ENCODE data around the gene C1orf232. TPM values are rescaled to one million over a fixed set of nuclear protein-coding genes. Genes with fewer than 3 reads are reported as not detected.

Gene C1orf232
- total and polyA plus RNA-seq, 2 donors (not counting 3 experiments of a cell fraction or from before 2014, with no cell fraction given), result not detected

DNA sequence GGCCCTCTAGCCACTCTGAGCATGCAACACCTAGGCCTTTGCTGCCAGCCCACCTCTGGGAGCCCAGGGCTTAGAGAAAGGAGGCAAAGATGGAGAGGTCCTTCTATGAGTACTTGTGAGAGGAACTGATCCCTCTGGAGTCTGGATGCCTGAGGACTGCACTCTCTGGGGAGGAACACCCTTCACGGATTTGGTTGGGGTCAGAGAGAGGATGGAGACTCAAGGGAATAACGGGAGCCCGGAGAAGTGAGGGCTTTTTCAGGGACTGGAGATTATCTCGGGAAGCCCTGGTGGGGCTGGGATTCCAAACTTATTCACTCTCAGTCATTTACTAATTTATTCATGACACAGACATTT is 413 bp upstream of the C1orf232 start:
- Histone ChIP-seq H2AFZ (ENCODE audit: low read depth, low read length) (peak overlapping the region; percentile 77), H4K20me1 (replicated peaks; ENCODE audit: control insufficient read depth, extremely low read depth, insufficient read depth, low read length) (no peaks in the 10 kb centered on the region), H3K27me3 (ENCODE audit: control insufficient read depth in 2 of 2, insufficient read depth in 2 of 2, low read length in 2 of 2) (no peaks in the 10 kb centered on the region), H3K27ac (ENCODE audit: insufficient read depth, low read depth, low read length) (no peak overlapping the region), H3K4me1 (ENCODE audit: control insufficient read depth, extremely low read depth, insufficient read depth, low read length) (no peaks in the 10 kb centered on the region), H3K9me3 (replicated peaks; ENCODE audit: control insufficient read depth, insufficient read depth, low read length) (no peaks in the 10 kb centered on the region), H3K9me1 (replicated peaks; ENCODE audit: control insufficient read depth, extremely low read depth, insufficient read depth, low read length) (no peaks in the 10 kb centered on the region), H3K36me3 (ENCODE audit: control insufficient read depth in 2 of 2, extremely low read depth in 1 of 2, insufficient read depth in 2 of 2, low read length in 2 of 2) (no peaks in the 10 kb centered on the region), H3K4me3 (replicated peaks in 1 of 3; ENCODE audit: insufficient read depth in 1 of 3, low read depth in 1 of 3, low read length in 3 of 3) (no peak overlapping the region), H3K9ac (replicated peaks; ENCODE audit: extremely low read depth, insufficient read depth, low read length) (no peak overlapping the region), H3K79me2 (ENCODE audit: control insufficient read depth, insufficient read depth, low read length) (peaks cover 2% of the 10 kb centered on the region), H3K4me2 (ENCODE audit: insufficient read depth, low read length) (no peak overlapping the region)
- dilution Hi-C loops (cut with MboI; ENCODE audit: extremely low pct_ligation_motif_present, low sequenced_read_pairs), result no loop called here
- ChIA-PET CTCF (interaction anchor here (0.9 to 3.7 kb wide), 38 partner anchors 8 to 248 kb away, joined by 3 to 48 read pairs (median 5); partner anchors contain the start of genes CATSPER4, CEP85, CNKSR1 and FAM110D), POLR2A (no interaction called here)
- TF ChIP-seq MYC (IDR thresholded peaks at IDR 0.05; ENCODE audit: low read depth, low read length), result no peak
- intact Hi-C loops (cut with micrococcal nuclease), result loop anchor here (1.0 kb wide), 4 partner anchors 65 to 194 kb away; partner anchors contain the start of gene CEP85
- BruUV-seq (replicated peaks), result no TSS peak
- FAIRE-seq (no peak), DNase-seq (ENCODE audit: low read depth, low spot score) (no peak)

- Histone ChIP-seq H3K4me3 (replicated peaks in 1 of 3; ENCODE audit: insufficient read depth in 1 of 3, low read depth in 1 of 3, low read length in 3 of 3) (no peak overlapping the region), H4K20me1 (replicated peaks; ENCODE audit: control insufficient read depth, extremely low read depth, insufficient read depth, low read length) (no peaks in the 10 kb centered on the region), H3K4me1 (ENCODE audit: control insufficient read depth, extremely low read depth, insufficient read depth, low read length) (no peaks in the 10 kb centered on the region), H2AFZ (ENCODE audit: low read depth, low read length) (no peak overlapping the region), H3K36me3 (ENCODE audit: control insufficient read depth in 2 of 2, extremely low read depth in 1 of 2, insufficient read depth in 2 of 2, low read length in 2 of 2) (peaks cover 0 to 4% of the 10 kb centered on the region in 2 experiments), H3K27ac (ENCODE audit: insufficient read depth, low read depth, low read length) (no peak overlapping the region), H3K4me2 (ENCODE audit: insufficient read depth, low read length) (no peak overlapping the region), H3K9ac (replicated peaks; ENCODE audit: extremely low read depth, insufficient read depth, low read length) (no peak overlapping the region), H3K9me3 (replicated peaks; ENCODE audit: control insufficient read depth, insufficient read depth, low read length) (no peaks in the 10 kb centered on the region), H3K79me2 (ENCODE audit: control insufficient read depth, insufficient read depth, low read length) (peaks cover 2% of the 10 kb centered on the region), H3K27me3 (ENCODE audit: control insufficient read depth in 2 of 2, insufficient read depth in 2 of 2, low read length in 2 of 2) (no peaks in the 10 kb centered on the region), H3K9me1 (replicated peaks; ENCODE audit: control insufficient read depth, extremely low read depth, insufficient read depth, low read length) (no peaks in the 10 kb centered on the region)
- POLR2A ChIA-PET, result no interaction called here
- intact Hi-C loops (cut with micrococcal nuclease), result no loop called here
- FAIRE-seq, result no peak
- TF ChIP-seq GATA2 (IDR thresholded peaks at IDR 0.05; ENCODE audit: insufficient read depth, insufficient read length, low read depth, low read length) (no peak), FOS (IDR thresholded peaks at IDR 0.05; ENCODE audit: borderline replicate concordance, insufficient read depth, low read length) (no peak), JUN (IDR thresholded peaks at IDR 0.05; ENCODE audit: borderline replicate concordance, insufficient read depth, insufficient read length, low read depth) (no peak), POLR2A (IDR thresholded peaks at IDR 0.05; ENCODE audit: low read depth, low read length) (no peak), MYC (IDR thresholded peaks at IDR 0.05; ENCODE audit: low read depth, low read length) (no peak), POLR2AphosphoS5 (IDR thresholded peaks at IDR 0.05; ENCODE audit: insufficient read depth, low read depth, low read length) (no peak), EZH2 (IDR thresholded peaks at IDR 0.05; ENCODE audit: borderline replicate concordance, low read depth, low read length, severe bottlenecking) (no peak), MAX (IDR thresholded peaks at IDR 0.05; ENCODE audit: insufficient read depth, insufficient read length) (no peak)
- TF ChIP-seq, protein P1, sequence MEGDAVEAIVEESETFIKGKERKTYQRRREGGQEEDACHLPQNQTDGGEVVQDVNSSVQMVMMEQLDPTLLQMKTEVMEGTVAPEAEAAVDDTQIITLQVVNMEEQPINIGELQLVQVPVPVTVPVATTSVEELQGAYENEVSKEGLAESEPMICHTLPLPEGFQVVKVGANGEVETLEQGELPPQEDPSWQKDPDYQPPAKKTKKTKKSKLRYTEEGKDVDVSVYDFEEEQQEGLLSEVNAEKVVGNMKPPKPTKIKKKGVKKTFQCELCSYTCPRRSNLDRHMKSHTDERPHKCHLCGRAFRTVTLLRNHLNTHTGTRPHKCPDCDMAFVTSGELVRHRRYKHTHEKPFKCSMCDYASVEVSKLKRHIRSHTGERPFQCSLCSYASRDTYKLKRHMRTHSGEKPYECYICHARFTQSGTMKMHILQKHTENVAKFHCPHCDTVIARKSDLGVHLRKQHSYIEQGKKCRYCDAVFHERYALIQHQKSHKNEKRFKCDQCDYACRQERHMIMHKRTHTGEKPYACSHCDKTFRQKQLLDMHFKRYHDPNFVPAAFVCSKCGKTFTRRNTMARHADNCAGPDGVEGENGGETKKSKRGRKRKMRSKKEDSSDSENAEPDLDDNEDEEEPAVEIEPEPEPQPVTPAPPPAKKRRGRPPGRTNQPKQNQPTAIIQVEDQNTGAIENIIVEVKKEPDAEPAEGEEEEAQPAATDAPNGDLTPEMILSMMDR (IDR thresholded peaks at IDR 0.05; ENCODE audit: extremely low read depth in 1 of 2, insufficient read depth in 1 of 2, low read depth in 1 of 2, low read length in 2 of 2), result no peak
- no peak for DNase-seq (ENCODE audit: low read depth, low spot score)
- BruUV-seq (replicated peaks), result no TSS peak
- CTCF ChIA-PET, result interaction anchor here (1.3 to 1.7 kb wide), 2 partner anchors 10 to 22 kb away, joined by 3 to 6 read pairs; no protein-coding TSS in a partner anchor
- dilution Hi-C loops (cut with MboI; ENCODE audit: extremely low pct_ligation_motif_present, low sequenced_read_pairs), result no loop called here
These were observed 2.0 kb downstream of the C1orf232 start for GRCh38 chr1:26166719-26167281.
